Measurements from ENCODE around the gene RYR3.

- TF ChIP-seq, protein P1, sequence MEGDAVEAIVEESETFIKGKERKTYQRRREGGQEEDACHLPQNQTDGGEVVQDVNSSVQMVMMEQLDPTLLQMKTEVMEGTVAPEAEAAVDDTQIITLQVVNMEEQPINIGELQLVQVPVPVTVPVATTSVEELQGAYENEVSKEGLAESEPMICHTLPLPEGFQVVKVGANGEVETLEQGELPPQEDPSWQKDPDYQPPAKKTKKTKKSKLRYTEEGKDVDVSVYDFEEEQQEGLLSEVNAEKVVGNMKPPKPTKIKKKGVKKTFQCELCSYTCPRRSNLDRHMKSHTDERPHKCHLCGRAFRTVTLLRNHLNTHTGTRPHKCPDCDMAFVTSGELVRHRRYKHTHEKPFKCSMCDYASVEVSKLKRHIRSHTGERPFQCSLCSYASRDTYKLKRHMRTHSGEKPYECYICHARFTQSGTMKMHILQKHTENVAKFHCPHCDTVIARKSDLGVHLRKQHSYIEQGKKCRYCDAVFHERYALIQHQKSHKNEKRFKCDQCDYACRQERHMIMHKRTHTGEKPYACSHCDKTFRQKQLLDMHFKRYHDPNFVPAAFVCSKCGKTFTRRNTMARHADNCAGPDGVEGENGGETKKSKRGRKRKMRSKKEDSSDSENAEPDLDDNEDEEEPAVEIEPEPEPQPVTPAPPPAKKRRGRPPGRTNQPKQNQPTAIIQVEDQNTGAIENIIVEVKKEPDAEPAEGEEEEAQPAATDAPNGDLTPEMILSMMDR (IDR thresholded peaks at IDR 0.05), result no peak
- TF ChIP-seq ZFX (IDR thresholded peaks at IDR 0.05; ENCODE audit: borderline replicate concordance), result no peak
These were observed 242.4 kb downstream of the RYR3 start for GRCh38 chr15:33553157-33553556.
